ENCODE results near the gene RPTOR.

The RPTOR gene

GRCh38 chr17:80925688-80926335 is 381.2 kb downstream of the RPTOR start:
- no peak for DNase-seq (ENCODE audit: extremely low spot score)
- TF ChIP-seq CTCF (IDR thresholded peaks at IDR 0.05; ENCODE audit: control extremely low read depth, extremely low read depth, low read depth, missing control alignments), result no peak
- ChIA-PET CTCF (interaction anchor here (0.7 to 1.0 kb wide), 2 partner anchors 8 to 12 kb away, joined by 3 to 4 read pairs; no protein-coding TSS in a partner anchor), POLR2A (no interaction called here)

- DNase-seq (ENCODE audit: extremely low spot score), result no peak
- ChIA-PET POLR2A (no interaction called here), CTCF (interaction anchor here (0.7 to 2.3 kb wide), 2 partner anchors 9 to 11 kb away, joined by 4 to 9 read pairs; no protein-coding TSS in a partner anchor)
- TF ChIP-seq CTCF (IDR thresholded peaks at IDR 0.05; ENCODE audit: control extremely low read depth, extremely low read depth, low read depth, missing control alignments), result no peak
Observed at GRCh38 chr17:80926591-80927250, 382.1 kb downstream of the RPTOR start.

- ChIA-PET CTCF (interaction anchor here (2.3 kb wide), 1 partner anchor 10 kb away, joined by 9 read pairs; no protein-coding TSS in a partner anchor), POLR2A (no interaction called here)
- no peak for DNase-seq (ENCODE audit: extremely low spot score)
- TF ChIP-seq CTCF (IDR thresholded peaks at IDR 0.05; ENCODE audit: control extremely low read depth, extremely low read depth, low read depth, missing control alignments), result no peak
Observed at GRCh38 chr17:80927791-80928216, 383.2 kb downstream of the RPTOR start.

- no peak for DNase-seq (ENCODE audit: extremely low spot score)
- CTCF ChIA-PET, result interaction anchor here (1.0 to 1.6 kb wide), 3 partner anchors 13 to 502 kb away, joined by 3 read pairs; no protein-coding TSS in a partner anchor
- no peak for TF ChIP-seq CTCF (IDR thresholded peaks at IDR 0.05; ENCODE audit: control extremely low read depth, extremely low read depth, low read depth, missing control alignments)
- POLR2A ChIA-PET, result no interaction called here
Observed at GRCh38 chr17:80929449-80929848, 384.8 kb downstream of the RPTOR start.

DNA sequence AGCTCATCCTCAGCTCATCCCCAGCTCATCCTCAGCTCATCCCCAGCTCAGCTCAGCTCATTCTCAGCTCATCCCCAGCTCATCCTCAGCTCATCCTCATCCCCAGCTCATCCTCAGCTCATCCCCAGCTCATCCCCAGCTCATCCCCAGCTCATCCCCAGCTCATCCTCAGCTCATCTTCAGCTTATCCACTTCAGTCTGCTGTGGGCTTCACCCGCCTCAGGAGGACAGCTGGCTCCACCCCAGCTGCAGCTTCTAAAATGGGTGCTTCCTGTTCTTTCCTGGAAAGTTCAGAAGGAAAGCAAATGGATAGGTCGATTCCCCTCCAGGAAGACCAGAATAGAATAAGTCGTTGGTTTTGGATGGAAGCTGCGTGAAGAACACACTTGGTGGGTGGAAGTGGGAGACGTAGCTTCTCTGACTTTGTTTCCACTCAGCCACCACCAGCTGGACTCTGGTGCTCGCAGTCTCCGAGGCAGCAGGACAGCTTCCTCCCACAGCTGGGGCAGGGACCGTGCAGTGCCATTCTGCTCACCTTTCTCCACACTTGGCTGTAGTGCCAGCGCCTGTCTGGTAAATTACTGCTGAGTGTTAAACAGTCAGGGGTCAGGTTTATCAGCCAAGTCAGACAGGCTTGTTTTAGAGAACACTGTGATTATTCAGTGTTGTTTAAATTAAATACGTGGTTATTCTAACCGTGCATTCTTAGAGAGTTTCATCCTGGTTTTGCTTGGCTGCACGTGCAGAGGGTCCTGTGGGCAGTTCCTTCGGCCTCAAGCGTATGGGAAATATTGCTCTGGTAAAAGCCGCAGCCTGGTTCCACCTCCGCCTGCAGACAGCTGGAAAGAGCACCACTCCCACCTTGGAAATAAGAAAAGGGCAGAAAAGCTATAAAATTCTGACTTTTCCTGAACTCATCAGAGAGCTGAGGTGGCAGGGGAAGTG is 386.0 kb downstream of the RPTOR start:
- TF ChIP-seq CTCF (IDR thresholded peaks at IDR 0.05; ENCODE audit: control extremely low read depth, extremely low read depth, low read depth, missing control alignments), result no peak
- DNase-seq (ENCODE audit: extremely low spot score), result no peak
- ChIA-PET POLR2A (no interaction called here), CTCF (interaction anchor here (0.8 to 1.9 kb wide), 5 partner anchors 12 to 925 kb away, joined by 3 to 5 read pairs (median 3); no protein-coding TSS in a partner anchor)

Measured in GM10248 (cell line).